ENCODE measurements around the gene UBE2N. TPM values are rescaled to one million over a fixed set of nuclear protein-coding genes. Genes with fewer than 3 reads are reported as not detected.

Gene UBE2N
- total RNA-seq, 2 donors from 2014 or later, result 177 to 179 TPM

DNA sequence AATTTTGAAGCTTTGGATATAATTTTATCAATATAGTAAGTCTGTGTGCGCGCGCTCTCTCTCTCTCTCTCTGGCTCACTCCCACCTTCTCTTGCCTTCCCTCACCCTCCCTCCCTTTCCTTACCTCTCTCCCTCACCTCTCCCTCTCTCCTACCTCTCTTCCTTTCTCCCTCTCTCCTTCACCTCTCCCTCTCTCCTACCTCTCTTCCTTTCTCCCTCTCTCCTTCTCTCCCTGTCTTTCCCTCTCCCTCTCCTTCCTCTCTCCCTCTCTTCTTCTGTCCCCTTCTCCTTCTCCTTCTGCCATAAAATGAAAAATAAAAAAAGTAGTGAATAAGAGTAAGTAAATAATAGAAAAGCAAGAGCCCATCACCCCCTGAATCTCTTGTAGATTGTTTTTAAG is 73.0 kb downstream of the UBE2N start:
- H3K4me3 ChIP-seq (ENCODE audit: low read length), result no peak overlapping the region
- H3K27ac ChIP-seq (ENCODE audit: low read depth, low read length), result no peak overlapping the region
- H3K36me3 ChIP-seq (ENCODE audit: control insufficient read depth, insufficient read depth, low read length), result no peaks in the 10 kb centered on the region
- H3K9me3 ChIP-seq (ENCODE audit: control insufficient read depth, low read length), result no peaks in the 10 kb centered on the region
- H3K27ac Mint-ChIP-seq, result no peak overlapping the region
- H3K9ac ChIP-seq (ENCODE audit: extremely low read depth, low read length, poor library complexity, severe bottlenecking), result no peak overlapping the region
- no peaks in the 10 kb centered on the region for H3K27me3 ChIP-seq (ENCODE audit: control insufficient read depth, insufficient read depth, low read length, poor library complexity, severe bottlenecking)
- no peaks in the 10 kb centered on the region for H3K4me1 ChIP-seq (ENCODE audit: control insufficient read depth, insufficient read depth, low read length)
- DNase-seq, result no peak
- no peak overlapping the region for H3K4me3 Mint-ChIP-seq
- H3K36me3 Mint-ChIP-seq (ENCODE audit: low read depth), result peaks cover 8% of the 10 kb centered on the region
- TF ChIP-seq, protein P1, sequence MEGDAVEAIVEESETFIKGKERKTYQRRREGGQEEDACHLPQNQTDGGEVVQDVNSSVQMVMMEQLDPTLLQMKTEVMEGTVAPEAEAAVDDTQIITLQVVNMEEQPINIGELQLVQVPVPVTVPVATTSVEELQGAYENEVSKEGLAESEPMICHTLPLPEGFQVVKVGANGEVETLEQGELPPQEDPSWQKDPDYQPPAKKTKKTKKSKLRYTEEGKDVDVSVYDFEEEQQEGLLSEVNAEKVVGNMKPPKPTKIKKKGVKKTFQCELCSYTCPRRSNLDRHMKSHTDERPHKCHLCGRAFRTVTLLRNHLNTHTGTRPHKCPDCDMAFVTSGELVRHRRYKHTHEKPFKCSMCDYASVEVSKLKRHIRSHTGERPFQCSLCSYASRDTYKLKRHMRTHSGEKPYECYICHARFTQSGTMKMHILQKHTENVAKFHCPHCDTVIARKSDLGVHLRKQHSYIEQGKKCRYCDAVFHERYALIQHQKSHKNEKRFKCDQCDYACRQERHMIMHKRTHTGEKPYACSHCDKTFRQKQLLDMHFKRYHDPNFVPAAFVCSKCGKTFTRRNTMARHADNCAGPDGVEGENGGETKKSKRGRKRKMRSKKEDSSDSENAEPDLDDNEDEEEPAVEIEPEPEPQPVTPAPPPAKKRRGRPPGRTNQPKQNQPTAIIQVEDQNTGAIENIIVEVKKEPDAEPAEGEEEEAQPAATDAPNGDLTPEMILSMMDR (conservative IDR thresholded peaks at IDR 0.05), result no peak
- peaks cover 15% of the 10 kb centered on the region for H3K4me1 Mint-ChIP-seq
- WGBS, 2 experiments (ENCODE audit: insufficient coverage in 1 of 2, insufficient read length in 1 of 2), result 93% methylated on average over 3 of the region's 3 CpGs; no CpG with 5 or more reads in 1 of the 2 experiments
- no peaks in the 10 kb centered on the region for H3K9me3 Mint-ChIP-seq
- no peaks in the 10 kb centered on the region for H3K27me3 Mint-ChIP-seq (ENCODE audit: insufficient read depth)

DNA sequence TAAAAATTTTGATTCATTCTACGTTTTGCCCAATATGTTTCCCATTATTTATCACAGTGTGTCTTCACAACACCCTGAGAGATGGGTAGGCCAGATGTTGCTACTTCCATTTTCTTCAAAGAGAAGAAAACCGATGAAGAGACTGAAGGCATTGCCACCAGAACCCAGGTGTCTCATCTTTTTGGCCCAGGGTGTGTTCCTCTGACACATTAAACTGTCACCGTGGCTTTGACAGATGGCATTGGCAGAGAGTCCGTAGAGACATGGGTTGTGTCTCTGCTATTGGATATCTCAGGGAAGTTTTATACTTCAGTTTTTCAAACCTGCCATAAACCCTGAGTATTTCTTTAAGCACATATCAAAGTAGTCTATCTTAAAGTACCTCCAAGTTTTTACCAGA is 75.3 kb downstream of the UBE2N start:
- Histone ChIP-seq H3K27ac (ENCODE audit: low read depth, low read length) (no peak overlapping the region), H3K9me3 (ENCODE audit: control insufficient read depth, low read length) (no peaks in the 10 kb centered on the region), H3K36me3 (ENCODE audit: control insufficient read depth, insufficient read depth, low read length) (no peaks in the 10 kb centered on the region), H3K27me3 (ENCODE audit: control insufficient read depth, insufficient read depth, low read length, poor library complexity, severe bottlenecking) (no peaks in the 10 kb centered on the region), H3K4me1 (ENCODE audit: control insufficient read depth, insufficient read depth, low read length) (no peaks in the 10 kb centered on the region), H3K9ac (ENCODE audit: extremely low read depth, low read length, poor library complexity, severe bottlenecking) (no peak overlapping the region), H3K4me3 (ENCODE audit: low read length) (no peak overlapping the region)
- Mint-ChIP-seq H3K36me3 (ENCODE audit: low read depth) (peaks cover 8% of the 10 kb centered on the region), H3K9me3 (no peaks in the 10 kb centered on the region), H3K4me1 (peaks cover 7% of the 10 kb centered on the region), H3K27me3 (ENCODE audit: insufficient read depth) (no peaks in the 10 kb centered on the region), H3K27ac (no peak overlapping the region), H3K4me3 (no peak overlapping the region)
- no peak for DNase-seq
- TF ChIP-seq, protein P1 (conservative IDR thresholded peaks at IDR 0.05), result no peak
- 96 to 100% methylated on average over 2 to 4 of the region's 4 CpGs for WGBS, 2 experiments (ENCODE audit: insufficient coverage in 1 of 2, insufficient read length in 1 of 2)

DNA sequence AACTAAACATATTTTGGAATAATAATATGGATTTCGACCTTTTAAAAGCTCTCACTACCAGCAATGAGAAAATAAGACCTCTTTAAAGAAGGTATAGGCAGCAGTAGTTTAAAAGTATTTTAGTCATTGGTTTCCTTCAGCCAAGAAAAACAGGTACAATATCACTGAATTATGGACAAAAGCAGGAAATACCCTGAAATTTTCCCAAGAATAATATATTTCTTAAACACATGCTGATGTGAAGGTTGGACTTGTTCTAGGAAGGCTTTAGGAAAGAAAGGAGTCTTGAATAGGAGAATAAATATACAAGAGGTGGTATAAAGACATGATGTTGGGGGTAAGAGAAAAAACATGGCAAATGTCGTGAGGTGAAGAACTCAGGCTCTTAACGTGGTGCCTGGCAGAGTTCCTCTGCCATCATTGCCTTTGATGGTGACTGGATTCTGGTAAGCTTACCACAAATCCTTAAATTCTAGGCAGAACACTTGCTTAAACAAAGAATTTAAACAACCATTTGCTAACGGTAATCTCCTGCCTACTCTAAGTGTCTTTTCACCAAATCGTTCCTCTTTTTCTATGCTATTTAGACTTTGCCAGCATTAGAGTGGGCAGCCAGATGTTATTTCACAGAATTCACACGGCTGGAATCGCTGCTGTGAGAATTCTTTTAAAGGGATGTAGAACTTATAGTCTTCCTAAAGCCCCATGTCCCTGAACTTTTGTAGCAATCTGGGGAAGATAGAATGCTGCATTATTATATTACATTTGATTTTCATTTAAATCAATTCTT is 75.9 kb downstream of the UBE2N start:
- peaks cover 3% of the 10 kb centered on the region for H3K36me3 Mint-ChIP-seq (ENCODE audit: low read depth)
- TF ChIP-seq, protein P1 (conservative IDR thresholded peaks at IDR 0.05), result no peak
- peaks cover 3% of the 10 kb centered on the region for H3K4me1 Mint-ChIP-seq
- H3K36me3 ChIP-seq (ENCODE audit: control insufficient read depth, insufficient read depth, low read length), result no peaks in the 10 kb centered on the region
- no peaks in the 10 kb centered on the region for H3K4me1 ChIP-seq (ENCODE audit: control insufficient read depth, insufficient read depth, low read length)
- no peak overlapping the region for H3K27ac ChIP-seq (ENCODE audit: low read depth, low read length)
- no peaks in the 10 kb centered on the region for H3K9me3 ChIP-seq (ENCODE audit: control insufficient read depth, low read length)
- H3K4me3 Mint-ChIP-seq, result no peak overlapping the region
- no peaks in the 10 kb centered on the region for H3K27me3 Mint-ChIP-seq (ENCODE audit: insufficient read depth)
- no peak overlapping the region for H3K27ac Mint-ChIP-seq
- no peaks in the 10 kb centered on the region for H3K9me3 Mint-ChIP-seq
- no peak overlapping the region for H3K9ac ChIP-seq (ENCODE audit: extremely low read depth, low read length, poor library complexity, severe bottlenecking)
- no peak overlapping the region for H3K4me3 ChIP-seq (ENCODE audit: low read length)
- DNase-seq, result no peak
- 91 to 96% methylated on average over 4 to 6 of the region's 7 CpGs for WGBS, 2 experiments (ENCODE audit: insufficient coverage in 1 of 2, insufficient read length in 1 of 2)
- H3K27me3 ChIP-seq (ENCODE audit: control insufficient read depth, insufficient read depth, low read length, poor library complexity, severe bottlenecking), result no peaks in the 10 kb centered on the region

All from endodermal cell (in vitro differentiated cells).